Endothelial cell of umbilical vein (primary cell): Measurements from ENCODE around the gene TTI1. TPM values are rescaled to one million over a fixed set of nuclear protein-coding genes. Genes with fewer than 3 reads are reported as not detected.
A peak's percentile ranks its signal among the peaks of the same experiment; 100 is the strongest.

ENCODE experiments used
- BruUV-seq: library from RNA; stranded (reverse); fragments of 400-500 nt; replicated peaks from 2 replicates; lab custom pipeline; 2021; lab: Mats Ljungman, UMichigan
- CTCF ChIA-PET: fragments of 300-600, 350-600 bp; sonication (Branson Sonifier 250); formaldehyde crosslinking; loops from one replicate; lab custom pipeline; 2021; ENCODE audit warnings: antibody characterized with exemption, inconsistent platforms; lab: Charles Lee
- POLR2A ChIA-PET: fragments of 300-600, 350-600 bp; sonication (Branson Sonifier 250); formaldehyde crosslinking; loops from one replicate; lab custom pipeline; 2021; ENCODE audit warnings: antibody characterized with exemption, inconsistent platforms; lab: Charles Lee
- DNase-seq: peaks from one replicate; pipeline ENCODE4 v3.0.0-alpha.2; 2011; ENCODE audit warnings: low read depth, low spot score
- FAIRE-seq: peaks from 2 replicates; lab custom pipeline; 2011; peaks lifted over from hg19 to GRCh38; lab: Jason Lieb, UNC
- H2AFZ ChIP-seq: 2 replicates; pipeline ENCODE4 v1.6.0; 2012; ENCODE audit warnings: low read depth, low read length, control low read depth, inconsistent platforms
- H3K27ac ChIP-seq: 2 replicates; pipeline ENCODE4 v1.5.1; 2011; ENCODE audit warnings: low read depth, mild to moderate bottlenecking, control low read depth, low read length, moderate library complexity; ENCODE audit not compliant: insufficient read depth
- H3K27me3 ChIP-seq, 2 experiments: 2 replicates each; pipeline versions ENCODE4 v1.6.0 to v1.6.1; 2011; ENCODE audit warnings: low read length in 2 of 2, mixed read lengths in 1 of 2; ENCODE audit not compliant: control insufficient read depth in 2 of 2, insufficient read depth in 2 of 2
- H3K36me3 ChIP-seq, 2 experiments: 2 replicates in 1 of 2; 3 replicates in 1 of 2; pipeline ENCODE4 v1.5.1; 2011; ENCODE audit warnings: low read length in 2 of 2, mild to moderate bottlenecking in 1 of 2, moderate library complexity in 1 of 2; ENCODE audit not compliant: control insufficient read depth in 2 of 2, insufficient read depth in 2 of 2; ENCODE audit errors: extremely low read depth in 1 of 2
- H3K4me1 ChIP-seq: 3 replicates; pipeline ENCODE4 v1.5.1; 2011; ENCODE audit warnings: mild to moderate bottlenecking, low read length; ENCODE audit not compliant: control insufficient read depth, insufficient read depth; ENCODE audit errors: extremely low read depth
- H3K4me2 ChIP-seq: 2 replicates; pipeline ENCODE4 v1.6.1; 2011; ENCODE audit warnings: low read length, control low read depth, mixed read lengths; ENCODE audit not compliant: insufficient read depth
- H3K4me3 ChIP-seq, 3 experiments: fragments of 200-600 bp in 1 of 3; sonication (generic), shearing (Covaris generic) in 1 of 3; replicated peaks in 1 of 3; 2 replicates each; pipeline ENCODE4 v1.5.1; 2011 to 2016; ENCODE audit warnings: control low read depth in 3 of 3, low read length in 3 of 3, mild to moderate bottlenecking in 2 of 3, inconsistent platforms in 1 of 3, low read depth in 1 of 3, moderate library complexity in 1 of 3; ENCODE audit not compliant: insufficient read depth in 1 of 3
- H3K79me2 ChIP-seq: 2 replicates; pipeline ENCODE4 v1.6.0; 2012; ENCODE audit warnings: low read length, inconsistent platforms; ENCODE audit not compliant: control insufficient read depth, insufficient read depth
- H3K9ac ChIP-seq: replicated peaks from 2 replicates; pipeline ENCODE3; 2011; ENCODE audit warnings: low read length, control low read depth; ENCODE audit not compliant: insufficient read depth; ENCODE audit errors: extremely low read depth
- H3K9me1 ChIP-seq: replicated peaks from 3 replicates; pipeline ENCODE4 v1.6.0; 2011; ENCODE audit warnings: mild to moderate bottlenecking, low read length; ENCODE audit not compliant: control insufficient read depth, insufficient read depth; ENCODE audit errors: extremely low read depth
- H3K9me3 ChIP-seq: replicated peaks from 2 replicates; pipeline ENCODE4 v1.5.1; 2012; ENCODE audit warnings: low read length, inconsistent platforms; ENCODE audit not compliant: control insufficient read depth, insufficient read depth
- H4K20me1 ChIP-seq: replicated peaks from 2 replicates; pipeline ENCODE3; 2011; ENCODE audit warnings: mild to moderate bottlenecking, low read length; ENCODE audit not compliant: control insufficient read depth, insufficient read depth; ENCODE audit errors: extremely low read depth
- EZH2 ChIP-seq: IDR thresholded peaks from 2 replicates; pipeline ENCODE4 v1.6.1; 2012; ENCODE audit warnings: borderline replicate concordance, low read depth, mild to moderate bottlenecking, moderate library complexity, low read length, inconsistent platforms; ENCODE audit not compliant: severe bottlenecking
- FOS ChIP-seq: IDR thresholded peaks from 2 replicates; pipeline ENCODE4 v1.6.1; 2011; ENCODE audit warnings: mild to moderate bottlenecking, low read length, moderate library complexity, borderline replicate concordance; ENCODE audit not compliant: insufficient read depth
- GATA2 ChIP-seq: IDR thresholded peaks from 2 replicates; pipeline ENCODE4 v1.7.0; 2011; ENCODE audit warnings: low read depth, mild to moderate bottlenecking, moderate library complexity, mixed read lengths, low read length; ENCODE audit not compliant: insufficient read length, insufficient read depth
- JUN ChIP-seq: IDR thresholded peaks from 2 replicates; pipeline ENCODE4 v1.6.1; 2011; ENCODE audit warnings: borderline replicate concordance, low read depth; ENCODE audit not compliant: insufficient read length, insufficient read depth
- MYC ChIP-seq: IDR thresholded peaks from one replicate; pipeline ENCODE4 v1.6.1; 2011; ENCODE audit warnings: mild to moderate bottlenecking, low read depth, low read length
- POLR2A ChIP-seq: IDR thresholded peaks from 2 replicates; pipeline ENCODE4 v1.6.1; 2012; ENCODE audit warnings: low read depth, mild to moderate bottlenecking, control low read depth, low read length
- POLR2AphosphoS5 ChIP-seq: IDR thresholded peaks from 2 replicates; pipeline ENCODE4 v1.6.1; 2012; ENCODE audit warnings: low read depth, mild to moderate bottlenecking, control low read depth, low read length, moderate library complexity; ENCODE audit not compliant: insufficient read depth
- dilution Hi-C: fragments of 300-500 bp; cut with MboI; formaldehyde crosslinking; loops from one replicate; pipeline ENCODE4 v1.15.0; 2019; ENCODE audit warnings: low sequenced_read_pairs; ENCODE audit not compliant: extremely low pct_ligation_motif_present
- intact Hi-C: fragments of 100-400 bp; cut with micrococcal nuclease; formaldehyde crosslinking; loops from one replicate; pipeline ENCODE4 v1.10.0; 2022
- polyA plus RNA-seq, 4 experiments: library from polyadenylated mRNA; depleted of rRNA in 3 of 4; stranded (reverse) in 3 of 4; unstranded in 1 of 4; fragments of >200 nt; gene quantifications; 2 replicates each; pipeline versions ENCODE4 v1.2.1 to v1.2.3, GENCODE V29; 2011 to 2012; ENCODE audit warnings: missing spikeins in 1 of 4
- total RNA-seq: library from RNA; stranded (reverse); gene quantifications from 2 replicates; pipeline ENCODE4 v1.2.3, GENCODE V29; 2021
- TF ChIP-seq, protein P1 (sequence below), 2 donors: IDR thresholded peaks; 1 replicate in 1 of 2; 2 replicates in 1 of 2; pipeline ENCODE4 v1.5.1; 2011; ENCODE audit warnings: low read length in 2 of 2, mild to moderate bottlenecking in 2 of 2, moderate library complexity in 2 of 2, control low read depth in 1 of 2, inconsistent platforms in 1 of 2, low read depth in 1 of 2; ENCODE audit not compliant: insufficient read depth in 1 of 2; ENCODE audit errors: extremely low read depth in 1 of 2
- TF ChIP-seq, protein P2 (sequence below): IDR thresholded peaks from 2 replicates; pipeline ENCODE4 v1.6.1; 2011; ENCODE audit not compliant: insufficient read depth, insufficient read length

Gene TTI1
- total and polyA plus RNA-seq, 2 donors (not counting 3 experiments of a cell fraction or from before 2014, with no cell fraction given) = 13.2 to 23.2 TPM

DNA sequence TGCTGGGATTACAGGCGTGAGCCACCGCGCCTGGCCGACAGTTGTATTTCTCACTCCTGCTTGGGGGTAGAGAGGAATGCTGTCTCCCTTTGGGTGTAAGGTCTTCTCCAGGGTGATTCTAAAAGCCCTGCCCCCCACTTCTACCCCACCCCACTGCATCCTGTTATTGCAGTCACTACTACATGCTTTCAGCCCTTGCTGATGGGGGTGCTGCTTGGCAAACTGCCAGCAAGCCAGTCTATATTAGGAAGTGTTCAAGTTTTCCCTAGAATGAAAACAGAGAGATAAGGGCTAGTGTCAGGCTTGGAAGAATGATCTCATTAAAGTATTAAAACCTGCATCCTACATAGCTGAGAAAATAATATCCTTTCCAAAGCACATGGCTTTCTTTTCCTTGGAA is 31.3 kb downstream of the TTI1 start:
- Histone ChIP-seq H3K4me1 (peaks cover 21% of the 10 kb centered on the region), H3K36me3 (peaks cover 7 to 15% of the 10 kb centered on the region in 2 experiments), H3K79me2 (peaks cover under 1% of the 10 kb centered on the region), H2AFZ (no peak overlapping the region), H3K9me1 (no peaks in the 10 kb centered on the region), H3K9me3 (no peaks in the 10 kb centered on the region), H4K20me1 (peaks cover under 1% of the 10 kb centered on the region), H3K27me3 (no peaks in the 10 kb centered on the region), H3K9ac (no peak overlapping the region), H3K4me2 (no peak overlapping the region), H3K4me3 (no peak overlapping the region), H3K27ac (no peak overlapping the region)
- intact Hi-C loops (no loop called here), dilution Hi-C loops (no loop called here)
- ChIA-PET POLR2A (no interaction called here), CTCF (interaction anchor here (0.8 to 2.5 kb wide), 3 partner anchors 10 to 56 kb away, joined by 3 to 17 read pairs (median 3); no protein-coding TSS in a partner anchor)
- BruUV-seq = no TSS peak
- DNase-seq (peak; percentile 84), FAIRE-seq (peak; percentile 42)
- peak; percentile 18 for TF ChIP-seq GATA2
- TF ChIP-seq, protein P1, sequence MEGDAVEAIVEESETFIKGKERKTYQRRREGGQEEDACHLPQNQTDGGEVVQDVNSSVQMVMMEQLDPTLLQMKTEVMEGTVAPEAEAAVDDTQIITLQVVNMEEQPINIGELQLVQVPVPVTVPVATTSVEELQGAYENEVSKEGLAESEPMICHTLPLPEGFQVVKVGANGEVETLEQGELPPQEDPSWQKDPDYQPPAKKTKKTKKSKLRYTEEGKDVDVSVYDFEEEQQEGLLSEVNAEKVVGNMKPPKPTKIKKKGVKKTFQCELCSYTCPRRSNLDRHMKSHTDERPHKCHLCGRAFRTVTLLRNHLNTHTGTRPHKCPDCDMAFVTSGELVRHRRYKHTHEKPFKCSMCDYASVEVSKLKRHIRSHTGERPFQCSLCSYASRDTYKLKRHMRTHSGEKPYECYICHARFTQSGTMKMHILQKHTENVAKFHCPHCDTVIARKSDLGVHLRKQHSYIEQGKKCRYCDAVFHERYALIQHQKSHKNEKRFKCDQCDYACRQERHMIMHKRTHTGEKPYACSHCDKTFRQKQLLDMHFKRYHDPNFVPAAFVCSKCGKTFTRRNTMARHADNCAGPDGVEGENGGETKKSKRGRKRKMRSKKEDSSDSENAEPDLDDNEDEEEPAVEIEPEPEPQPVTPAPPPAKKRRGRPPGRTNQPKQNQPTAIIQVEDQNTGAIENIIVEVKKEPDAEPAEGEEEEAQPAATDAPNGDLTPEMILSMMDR (IDR thresholded peaks at IDR 0.05; ENCODE audit: extremely low read depth in 1 of 2, insufficient read depth in 1 of 2, low read depth in 1 of 2, low read length in 2 of 2) = no peak
- peak; percentile 12 for TF ChIP-seq JUN
- TF ChIP-seq, protein P2, sequence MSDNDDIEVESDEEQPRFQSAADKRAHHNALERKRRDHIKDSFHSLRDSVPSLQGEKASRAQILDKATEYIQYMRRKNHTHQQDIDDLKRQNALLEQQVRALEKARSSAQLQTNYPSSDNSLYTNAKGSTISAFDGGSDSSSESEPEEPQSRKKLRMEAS = no peak
- peak; percentile 46 for TF ChIP-seq POLR2AphosphoS5
- no peak for TF ChIP-seq FOS
- no peak for TF ChIP-seq POLR2A
- no peak for TF ChIP-seq EZH2
- TF ChIP-seq MYC = no peak
